Measurements from ENCODE around the gene CUX1. TPM values are rescaled to one million over a fixed set of nuclear protein-coding genes. Genes with fewer than 3 reads are reported as not detected.

CUX1 gene
- total RNA-seq, 1 experiment from 2014 or later, result 64.3 TPM

- CTCF ChIA-PET, result no interaction called here
- DNase-seq (ENCODE audit: low spot score), result no peak
- H3K36me3 Mint-ChIP-seq, result peaks cover 45% of the 10 kb centered on the region
Measured at GRCh38 chr7:102208826-102209225, 391.4 kb downstream of the CUX1 start.

GRCh38 chr7:102210787-102211186 lies 393.4 kb downstream of the CUX1 start:
- H3K9me3 Mint-ChIP-seq, result no peaks in the 10 kb centered on the region
- DNase-seq (ENCODE audit: low spot score), result no peak
- ChIA-PET CTCF (interaction anchor here (1.4 kb wide), 1 partner anchor 61 kb away, joined by 5 read pairs; no protein-coding TSS in a partner anchor), POLR2A (interaction anchor here (0.6 kb wide), 1 partner anchor 59 kb away, joined by 3 read pairs; no protein-coding TSS in a partner anchor)
- H3K36me3 Mint-ChIP-seq, result peaks cover 42% of the 10 kb centered on the region
- no peak overlapping the region for H3K4me3 Mint-ChIP-seq
- H3K27ac Mint-ChIP-seq, result no peak overlapping the region
- no peak for ATAC-seq
- H3K4me1 Mint-ChIP-seq, result no peaks in the 10 kb centered on the region
- no peaks in the 10 kb centered on the region for H3K27me3 Mint-ChIP-seq (ENCODE audit: low read depth)
- TF ChIP-seq ZNF512 (CRISPR knock-in tag; IDR thresholded peaks at IDR 0.05; ENCODE audit: borderline replicate concordance), result no peak
- TF ChIP-seq FOXK1 (CRISPR knock-in tag; IDR thresholded peaks at IDR 0.05), result no peak
- no peak for TF ChIP-seq PRDM15 (CRISPR knock-in tag; IDR thresholded peaks at IDR 0.05)
- TF ChIP-seq ZMAT4 (CRISPR knock-in tag; IDR thresholded peaks at IDR 0.05), result no peak
- TF ChIP-seq USF2 (CRISPR knock-in tag; IDR thresholded peaks at IDR 0.05), result no peak
- TF ChIP-seq ATF3 (CRISPR knock-in tag; conservative IDR thresholded peaks at IDR 0.05), result no peak
- no peak for TF ChIP-seq ZNF532 (CRISPR knock-in tag; IDR thresholded peaks at IDR 0.05; ENCODE audit: borderline replicate concordance)
- no peak for TF ChIP-seq JUN (CRISPR knock-in tag; IDR thresholded peaks at IDR 0.05)
- no peak for TF ChIP-seq MAX (CRISPR knock-in tag; IDR thresholded peaks at IDR 0.05)
- no peak for TF ChIP-seq ZNF425 (CRISPR knock-in tag; conservative IDR thresholded peaks at IDR 0.05)

More at GRCh38 chr7:102208826-102209225, 391.4 kb downstream of the CUX1 start:
- no peaks in the 10 kb centered on the region for H3K27me3 Mint-ChIP-seq (ENCODE audit: low read depth)
- no peak for TF ChIP-seq ATF6 (CRISPR knock-in tag; IDR thresholded peaks at IDR 0.05)
- no peak for TF ChIP-seq E2F5 (CRISPR knock-in tag; IDR thresholded peaks at IDR 0.05)
- no peaks in the 10 kb centered on the region for H3K9me3 Mint-ChIP-seq
- H3K4me3 Mint-ChIP-seq, result no peak overlapping the region
- no peaks in the 10 kb centered on the region for H3K4me1 Mint-ChIP-seq
- peak; percentile 59; the same call in 1 of the 2 replicates for ATAC-seq
- POLR2A ChIA-PET, result no interaction called here
- H3K27ac Mint-ChIP-seq, result peak overlapping the region; percentile 45; the same call in 1 of the 2 replicates
